Urinary bladder (tissue), 4 donors: ENCODE results near the gene RAB3GAP1. TPM values are rescaled to one million over a fixed set of nuclear protein-coding genes. Genes with fewer than 3 reads are reported as not detected.
"Not testable (repeated sequence)": the region's sequence is repeated elsewhere in the genome, so short reads cannot be mapped to it uniquely, and the experiment has no call there.

Experiments used
- DNase-seq: peaks from one replicate; pipeline ENCODE4 v3.0.0-alpha.2; 2015; ENCODE audit errors: extremely low spot score
- H3K27ac ChIP-seq: one replicate; pipeline ENCODE4 v1.5.1; 2013; ENCODE audit warnings: low read depth, mild to moderate bottlenecking, moderate library complexity
- H3K36me3 ChIP-seq: one replicate; pipeline ENCODE4 v1.6.1; 2013; ENCODE audit warnings: mild to moderate bottlenecking, moderate library complexity; ENCODE audit not compliant: insufficient read depth
- H3K4me1 ChIP-seq: one replicate; pipeline ENCODE4 v1.6.1; 2013; ENCODE audit warnings: mild to moderate bottlenecking, moderate library complexity; ENCODE audit not compliant: insufficient read depth
- H3K4me3 ChIP-seq: one replicate; pipeline ENCODE4 v1.5.1; 2013; ENCODE audit warnings: low read depth, low read length
- WGBS: extraction: QIAGEN DNeasy Blood & Tissue Kit; methylation state at CpG from one replicate; pipeline ENCODE4 v1.1.7; 2013; 5-methylcytosine and 5-hydroxymethylcytosine counted together
- polyA plus RNA-seq: library from polyadenylated mRNA; stranded (reverse); fragments of 200-250 nt; gene quantifications from one replicate; pipeline ENCODE4 v1.2.3, GENCODE V29; 2013
- total RNA-seq: library from RNA; depleted of rRNA; stranded (reverse); fragments of >200 nt; gene quantifications from one replicate; pipeline ENCODE4 v1.2.3, GENCODE V29; 2014
- donor health status: healthy with polysubstance abuse.
- donor health status: healthy.

RAB3GAP1 gene
- total and polyA plus RNA-seq, 2 donors, result 36.9 to 110 TPM

GRCh38 chr2:135033216-135033615 is 18.9 kb upstream of the RAB3GAP1 start:
- not testable (repeated sequence) for H3K36me3 ChIP-seq, DNase-seq, H3K27ac ChIP-seq, H3K4me1 ChIP-seq, H3K4me3 ChIP-seq
- 96% methylated on average over 18 of the region's 33 CpGs for WGBS

GRCh38 chr2:135037831-135038230 is 14.3 kb upstream of the RAB3GAP1 start:
- H3K4me3 ChIP-seq, result no peak overlapping the region
- H3K27ac ChIP-seq, result no peak overlapping the region
- no peaks in the 10 kb centered on the region for H3K36me3 ChIP-seq
- WGBS, result 67% methylated on average over 3 of the region's 3 CpGs
- H3K4me1 ChIP-seq, result no peaks in the 10 kb centered on the region
- no peak for DNase-seq

GRCh38 chr2:135043345-135043744 is 8.7 kb upstream of the RAB3GAP1 start:
- Histone ChIP-seq H3K27ac (no peak overlapping the region), H3K4me1 (no peaks in the 10 kb centered on the region), H3K36me3 (no peaks in the 10 kb centered on the region), H3K4me3 (no peak overlapping the region)
- WGBS, result 54% methylated on average over 2 of the region's 2 CpGs
- no peak for DNase-seq

GRCh38 chr2:135047300-135047699 is 4.8 kb upstream of the RAB3GAP1 start, which contains the start of gene MAP3K19:
Gene MAP3K19 (minus strand): TSS chr2:135047447. CDS start chr2:135024647, 22,800 bp downstream.
- no peak within 1 kb of the TSS for H3K27ac ChIP-seq
- no peaks in the 10 kb centered on the region for H3K36me3 ChIP-seq
- DNase-seq, result no peak
- no peak within 1 kb of the TSS for H3K4me3 ChIP-seq
- H3K4me1 ChIP-seq, result no peaks in the 10 kb centered on the region

- H3K36me3 ChIP-seq, result no peaks in the 10 kb centered on the region
- WGBS, result 69% methylated on average over 6 of the region's 6 CpGs
- no peak for DNase-seq
- peaks cover under 1% of the 10 kb centered on the region for H3K4me1 ChIP-seq
- no peak overlapping the region for H3K4me3 ChIP-seq
- no peak overlapping the region for H3K27ac ChIP-seq
These were observed 4.0 kb upstream of the RAB3GAP1 start for GRCh38 chr2:135048122-135048521.

GRCh38 chr2:135050132-135050531 is 2.0 kb upstream of the RAB3GAP1 start:
- WGBS, result 72% methylated on average over 3 of the region's 3 CpGs
- no peak overlapping the region for H3K27ac ChIP-seq
- H3K4me3 ChIP-seq, result no peak overlapping the region
- no peak for DNase-seq
- H3K4me1 ChIP-seq, result peaks cover 1% of the 10 kb centered on the region
- H3K36me3 ChIP-seq, result no peaks in the 10 kb centered on the region

- 82% methylated on average over 6 of the region's 6 CpGs for whole genome bisulfite sequencing
- DNase-seq, result no peak
- Histone ChIP-seq H3K4me1 (peaks cover 1% of the 10 kb centered on the region), H3K27ac (no peak overlapping the region), H3K4me3 (no peak overlapping the region), H3K36me3 (no peaks in the 10 kb centered on the region)
These were observed 1.4 kb upstream of the RAB3GAP1 start for GRCh38 chr2:135050684-135051083.

- 11% methylated on average over 15 of the region's 15 CpGs for WGBS
- Histone ChIP-seq H3K4me1 (peaks cover 1% of the 10 kb centered on the region), H3K36me3 (no peaks in the 10 kb centered on the region), H3K4me3 (peak overlapping the region; percentile 62), H3K27ac (peak overlapping the region; percentile 16)
- DNase-seq, result no peak
These were observed 944 bp downstream of the RAB3GAP1 start for GRCh38 chr2:135052997-135053474.

GRCh38 chr2:135055182-135055786 is 3.2 kb downstream of the RAB3GAP1 start:
- no peak overlapping the region for H3K4me3 ChIP-seq
- 54% methylated on average over 2 of the region's 2 CpGs for WGBS

GRCh38 chr2:135056790-135057189 is 4.7 kb downstream of the RAB3GAP1 start:
- DNase-seq, result no peak
- no peaks in the 10 kb centered on the region for H3K36me3 ChIP-seq
- no peak overlapping the region for H3K27ac ChIP-seq
- H3K4me1 ChIP-seq, result peaks cover 1% of the 10 kb centered on the region
- no peak overlapping the region for H3K4me3 ChIP-seq

More at GRCh38 chr2:135055182-135055786, 3.2 kb downstream of the RAB3GAP1 start:
- Histone ChIP-seq H3K27ac (no peak overlapping the region), H3K4me1 (peaks cover 1% of the 10 kb centered on the region), H3K36me3 (no peaks in the 10 kb centered on the region)
- no peak for DNase-seq

GRCh38 chr2:135059577-135059976 is 7.5 kb downstream of the RAB3GAP1 start:
- no peak overlapping the region for H3K4me3 ChIP-seq
- no peaks in the 10 kb centered on the region for H3K4me1 ChIP-seq
- DNase-seq, result no peak
- no peak overlapping the region for H3K27ac ChIP-seq
- no peaks in the 10 kb centered on the region for H3K36me3 ChIP-seq

GRCh38 chr2:135063210-135063609 is 11.1 kb downstream of the RAB3GAP1 start:
- no peaks in the 10 kb centered on the region for H3K4me1 ChIP-seq
- H3K27ac ChIP-seq, result no peak overlapping the region
- DNase-seq, result no peak
- WGBS, result 95% methylated on average over 1 of the region's 1 CpG
- no peaks in the 10 kb centered on the region for H3K36me3 ChIP-seq
- no peak overlapping the region for H3K4me3 ChIP-seq

GRCh38 chr2:135064149-135064548 is 12.1 kb downstream of the RAB3GAP1 start:
- 96% methylated on average over 2 of the region's 2 CpGs for WGBS
- Histone ChIP-seq H3K27ac (no peak overlapping the region), H3K4me3 (no peak overlapping the region), H3K36me3 (no peaks in the 10 kb centered on the region), H3K4me1 (no peaks in the 10 kb centered on the region)
- no peak for DNase-seq

GRCh38 chr2:135066710-135067109 is 14.6 kb downstream of the RAB3GAP1 start:
- Histone ChIP-seq H3K4me1 (no peaks in the 10 kb centered on the region), H3K27ac (no peak overlapping the region), H3K36me3 (peaks cover 2% of the 10 kb centered on the region), H3K4me3 (no peak overlapping the region)
- DNase-seq, result no peak
- WGBS, result 67% methylated on average over 1 of the region's 1 CpG
